ENCODE results near the gene SMIM43.

Gene SMIM43

GRCh38 chr4:121792966-121793365 lies 28.0 kb upstream of the SMIM43 start:
- Histone ChIP-seq H3K9ac (ENCODE audit: low read depth, low read length) (no peak overlapping the region), H3K9me3 (ENCODE audit: control insufficient read depth, insufficient read depth, low read length) (no peaks in the 10 kb centered on the region), H3K4me1 (ENCODE audit: control insufficient read depth, insufficient read depth, low read length) (peaks cover 14% of the 10 kb centered on the region), H3K36me3 (ENCODE audit: control insufficient read depth, insufficient read depth, low read length) (no peaks in the 10 kb centered on the region), H3K4me3 (ENCODE audit: low read depth, low read length) (no peak overlapping the region), H3K27me3 (ENCODE audit: control insufficient read depth, insufficient read depth, low read length) (no peaks in the 10 kb centered on the region)

GRCh38 chr4:121791481-121791880 lies 26.5 kb upstream of the SMIM43 start:
- Histone ChIP-seq H3K4me3 (ENCODE audit: low read depth, low read length) (no peak overlapping the region), H3K27me3 (ENCODE audit: control insufficient read depth, insufficient read depth, low read length) (no peaks in the 10 kb centered on the region), H3K36me3 (ENCODE audit: control insufficient read depth, insufficient read depth, low read length) (no peaks in the 10 kb centered on the region), H3K9me3 (ENCODE audit: control insufficient read depth, insufficient read depth, low read length) (no peaks in the 10 kb centered on the region), H3K4me1 (ENCODE audit: control insufficient read depth, insufficient read depth, low read length) (peaks cover 11% of the 10 kb centered on the region), H3K9ac (ENCODE audit: low read depth, low read length) (no peak overlapping the region)

- Histone ChIP-seq H3K27me3 (ENCODE audit: control insufficient read depth, insufficient read depth, low read length) (no peaks in the 10 kb centered on the region), H3K4me3 (ENCODE audit: low read depth, low read length) (no peak overlapping the region), H3K4me1 (ENCODE audit: control insufficient read depth, insufficient read depth, low read length) (peaks cover 7% of the 10 kb centered on the region), H3K9me3 (ENCODE audit: control insufficient read depth, insufficient read depth, low read length) (no peaks in the 10 kb centered on the region), H3K9ac (ENCODE audit: low read depth, low read length) (no peak overlapping the region), H3K36me3 (ENCODE audit: control insufficient read depth, insufficient read depth, low read length) (no peaks in the 10 kb centered on the region)
Measured at GRCh38 chr4:121790976-121791375, 26.0 kb upstream of the SMIM43 start.

- no peaks in the 10 kb centered on the region for H3K4me1 ChIP-seq (ENCODE audit: control insufficient read depth, insufficient read depth, low read length)
- no peak overlapping the region for H3K9ac ChIP-seq (ENCODE audit: low read depth, low read length)
- H3K4me3 ChIP-seq (ENCODE audit: low read depth, low read length) = no peak overlapping the region
- no peaks in the 10 kb centered on the region for H3K27me3 ChIP-seq (ENCODE audit: control insufficient read depth, insufficient read depth, low read length)
- no peaks in the 10 kb centered on the region for H3K36me3 ChIP-seq (ENCODE audit: control insufficient read depth, insufficient read depth, low read length)
- no peaks in the 10 kb centered on the region for H3K9me3 ChIP-seq (ENCODE audit: control insufficient read depth, insufficient read depth, low read length)
Measured at GRCh38 chr4:121789960-121790829, 25.2 kb upstream of the SMIM43 start.

GRCh38 chr4:121789455-121789854 lies 24.5 kb upstream of the SMIM43 start:
- H3K36me3 ChIP-seq (ENCODE audit: control insufficient read depth, insufficient read depth, low read length) = no peaks in the 10 kb centered on the region
- H3K9ac ChIP-seq (ENCODE audit: low read depth, low read length) = no peak overlapping the region
- no peak overlapping the region for H3K4me3 ChIP-seq (ENCODE audit: low read depth, low read length)
- H3K4me1 ChIP-seq (ENCODE audit: control insufficient read depth, insufficient read depth, low read length) = no peaks in the 10 kb centered on the region
- H3K9me3 ChIP-seq (ENCODE audit: control insufficient read depth, insufficient read depth, low read length) = no peaks in the 10 kb centered on the region
- no peaks in the 10 kb centered on the region for H3K27me3 ChIP-seq (ENCODE audit: control insufficient read depth, insufficient read depth, low read length)

GRCh38 chr4:121788896-121789295 lies 23.9 kb upstream of the SMIM43 start:
- H3K27me3 ChIP-seq (ENCODE audit: control insufficient read depth, insufficient read depth, low read length) = no peaks in the 10 kb centered on the region
- no peak overlapping the region for H3K4me3 ChIP-seq (ENCODE audit: low read depth, low read length)
- no peaks in the 10 kb centered on the region for H3K9me3 ChIP-seq (ENCODE audit: control insufficient read depth, insufficient read depth, low read length)
- H3K9ac ChIP-seq (ENCODE audit: low read depth, low read length) = no peak overlapping the region
- no peaks in the 10 kb centered on the region for H3K36me3 ChIP-seq (ENCODE audit: control insufficient read depth, insufficient read depth, low read length)
- no peaks in the 10 kb centered on the region for H3K4me1 ChIP-seq (ENCODE audit: control insufficient read depth, insufficient read depth, low read length)

- H3K9ac ChIP-seq (ENCODE audit: low read depth, low read length) = no peak overlapping the region
- no peaks in the 10 kb centered on the region for H3K36me3 ChIP-seq (ENCODE audit: control insufficient read depth, insufficient read depth, low read length)
- no peak overlapping the region for H3K4me3 ChIP-seq (ENCODE audit: low read depth, low read length)
- H3K27me3 ChIP-seq (ENCODE audit: control insufficient read depth, insufficient read depth, low read length) = no peaks in the 10 kb centered on the region
- no peaks in the 10 kb centered on the region for H3K4me1 ChIP-seq (ENCODE audit: control insufficient read depth, insufficient read depth, low read length)
- H3K9me3 ChIP-seq (ENCODE audit: control insufficient read depth, insufficient read depth, low read length) = no peaks in the 10 kb centered on the region
Measured at GRCh38 chr4:121786221-121786620, 21.3 kb upstream of the SMIM43 start.

- Histone ChIP-seq H3K9ac (ENCODE audit: low read depth, low read length) (no peak overlapping the region), H3K4me3 (ENCODE audit: low read depth, low read length) (no peak overlapping the region), H3K4me1 (ENCODE audit: control insufficient read depth, insufficient read depth, low read length) (no peaks in the 10 kb centered on the region)
Measured at GRCh38 chr4:121785479-121785878, 20.5 kb upstream of the SMIM43 start.

GRCh38 chr4:121784975-121785374 lies 20.0 kb upstream of the SMIM43 start:
- H3K4me3 ChIP-seq (ENCODE audit: low read depth, low read length) = no peak overlapping the region
- H3K36me3 ChIP-seq (ENCODE audit: control insufficient read depth, insufficient read depth, low read length) = no peaks in the 10 kb centered on the region
- H3K9ac ChIP-seq (ENCODE audit: low read depth, low read length) = no peak overlapping the region
- no peaks in the 10 kb centered on the region for H3K27me3 ChIP-seq (ENCODE audit: control insufficient read depth, insufficient read depth, low read length)
- H3K9me3 ChIP-seq (ENCODE audit: control insufficient read depth, insufficient read depth, low read length) = no peaks in the 10 kb centered on the region
- no peaks in the 10 kb centered on the region for H3K4me1 ChIP-seq (ENCODE audit: control insufficient read depth, insufficient read depth, low read length)

More at GRCh38 chr4:121785479-121785878, 20.5 kb upstream of the SMIM43 start:
- Histone ChIP-seq H3K9me3 (ENCODE audit: control insufficient read depth, insufficient read depth, low read length) (no peaks in the 10 kb centered on the region), H3K36me3 (ENCODE audit: control insufficient read depth, insufficient read depth, low read length) (no peaks in the 10 kb centered on the region), H3K27me3 (ENCODE audit: control insufficient read depth, insufficient read depth, low read length) (no peaks in the 10 kb centered on the region)

- H3K27me3 ChIP-seq (ENCODE audit: control insufficient read depth, insufficient read depth, low read length) = no peaks in the 10 kb centered on the region
- H3K9ac ChIP-seq (ENCODE audit: low read depth, low read length) = no peak overlapping the region
- H3K36me3 ChIP-seq (ENCODE audit: control insufficient read depth, insufficient read depth, low read length) = no peaks in the 10 kb centered on the region
- H3K9me3 ChIP-seq (ENCODE audit: control insufficient read depth, insufficient read depth, low read length) = no peaks in the 10 kb centered on the region
- H3K4me3 ChIP-seq (ENCODE audit: low read depth, low read length) = no peak overlapping the region
- no peaks in the 10 kb centered on the region for H3K4me1 ChIP-seq (ENCODE audit: control insufficient read depth, insufficient read depth, low read length)
Measured at GRCh38 chr4:121784401-121784800, 19.4 kb upstream of the SMIM43 start.

- Histone ChIP-seq H3K9me3 (ENCODE audit: control insufficient read depth, insufficient read depth, low read length) (no peaks in the 10 kb centered on the region), H3K36me3 (ENCODE audit: control insufficient read depth, insufficient read depth, low read length) (no peaks in the 10 kb centered on the region), H3K27me3 (ENCODE audit: control insufficient read depth, insufficient read depth, low read length) (no peaks in the 10 kb centered on the region), H3K4me3 (ENCODE audit: low read depth, low read length) (no peak overlapping the region), H3K9ac (ENCODE audit: low read depth, low read length) (no peak overlapping the region), H3K4me1 (ENCODE audit: control insufficient read depth, insufficient read depth, low read length) (no peaks in the 10 kb centered on the region)
Measured at GRCh38 chr4:121783210-121783609, 18.2 kb upstream of the SMIM43 start.

GRCh38 chr4:121778991-121779628 lies 14.1 kb upstream of the SMIM43 start:
- Histone ChIP-seq H3K36me3 (ENCODE audit: control insufficient read depth, insufficient read depth, low read length) (no peaks in the 10 kb centered on the region), H3K9ac (ENCODE audit: low read depth, low read length) (no peak overlapping the region), H3K27me3 (ENCODE audit: control insufficient read depth, insufficient read depth, low read length) (no peaks in the 10 kb centered on the region), H3K4me1 (ENCODE audit: control insufficient read depth, insufficient read depth, low read length) (no peaks in the 10 kb centered on the region), H3K9me3 (ENCODE audit: control insufficient read depth, insufficient read depth, low read length) (no peaks in the 10 kb centered on the region), H3K4me3 (ENCODE audit: low read depth, low read length) (no peak overlapping the region)

Data from iPS-15b (cell line).